HepG2 (cell line): Measurements from ENCODE around the gene TTC32. TPM values are rescaled to one million over a fixed set of nuclear protein-coding genes. Genes with fewer than 3 reads are reported as not detected.

Experiments
- DDIT3 ChIP-seq: sonication (generic); formaldehyde crosslinking; IDR thresholded peaks from 2 replicates; pipeline ENCODE4 v1.4.0; 2020; ENCODE audit warnings: mild to moderate bottlenecking, missing genetic modification reagents
- DRAP1 ChIP-seq: IDR thresholded peaks from 2 replicates; pipeline ENCODE4 v1.6.1; 2016; ENCODE audit warnings: missing genetic modification reagents, missing compliant biosample characterization
- FOXA3 ChIP-seq: IDR thresholded peaks from 2 replicates; pipeline ENCODE4 v1.6.1; 2016; ENCODE audit warnings: missing genetic modification reagents, missing compliant biosample characterization
- MAF1 ChIP-seq: sonication (generic); formaldehyde crosslinking; IDR thresholded peaks from 2 replicates; pipeline ENCODE4 v1.5.0; 2020; ENCODE audit warnings: missing genetic modification reagents, borderline replicate concordance
- MAFF ChIP-seq: IDR thresholded peaks from 2 replicates; pipeline ENCODE4 v1.6.1; 2011; ENCODE audit warnings: low read depth, low read length, improper control_type of control experiment
- MAX ChIP-seq: IDR thresholded peaks from 2 replicates; pipeline ENCODE4 v1.6.1; 2012; ENCODE audit warnings: inconsistent platforms
- MIXL1 ChIP-seq: IDR thresholded peaks from 2 replicates; pipeline ENCODE4 v1.6.1; 2016
- MTF1 ChIP-seq: sonication (generic); formaldehyde crosslinking; IDR thresholded peaks from 2 replicates; pipeline ENCODE4 v1.5.0; 2020; ENCODE audit warnings: missing genetic modification reagents
- NR2C2 ChIP-seq: sonication (generic); formaldehyde crosslinking; IDR thresholded peaks from 2 replicates; pipeline ENCODE4 v1.4.0; 2020; ENCODE audit warnings: missing genetic modification reagents, mild to moderate bottlenecking, moderate library complexity, borderline replicate concordance
- PHF8 ChIP-seq: sonication (generic); formaldehyde crosslinking; IDR thresholded peaks from 2 replicates; pipeline ENCODE4 v1.5.0; 2020; ENCODE audit warnings: missing genetic modification reagents
- POLR2AphosphoS5 ChIP-seq: IDR thresholded peaks from 2 replicates; pipeline ENCODE4 v1.6.1; 2012; ENCODE audit warnings: low read depth, low read length
- RFX3 ChIP-seq: IDR thresholded peaks from 2 replicates; pipeline ENCODE4 v1.6.1; 2016; ENCODE audit warnings: missing biosample characterization, missing genetic modification reagents
- RORA ChIP-seq: sonication (generic); formaldehyde crosslinking; IDR thresholded peaks from 2 replicates; pipeline ENCODE4 v1.5.0; 2020; ENCODE audit warnings: mild to moderate bottlenecking, missing genetic modification reagents, moderate library complexity
- SETDB1 ChIP-seq: sonication (generic); formaldehyde crosslinking; IDR thresholded peaks from 2 replicates; pipeline ENCODE4 v1.5.1; 2020; ENCODE audit warnings: missing genetic modification reagents, mild to moderate bottlenecking, borderline replicate concordance
- SIN3A ChIP-seq: IDR thresholded peaks from 2 replicates; pipeline ENCODE4 v1.6.1; 2011; ENCODE audit warnings: low read depth, mild to moderate bottlenecking, control low read depth, low read length, borderline replicate concordance
- SKIL ChIP-seq: sonication (generic); formaldehyde crosslinking; IDR thresholded peaks from 2 replicates; pipeline ENCODE4 v1.8.0; 2022; ENCODE audit warnings: missing genetic modification reagents, mild to moderate bottlenecking, moderate library complexity, borderline replicate concordance
- TCF7 ChIP-seq: sonication (generic); IDR thresholded peaks from 2 replicates; pipeline ENCODE4 v1.6.1; 2016; ENCODE audit warnings: antibody characterized with exemption, low read depth
- YY1 ChIP-seq: IDR thresholded peaks from 2 replicates; pipeline ENCODE4 v1.6.1; 2011; ENCODE audit warnings: low read length, low read depth, moderate library complexity, mild to moderate bottlenecking; ENCODE audit not compliant: insufficient read depth, insufficient replicate concordance
- ZBTB46 ChIP-seq: sonication (generic); formaldehyde crosslinking; IDR thresholded peaks from 2 replicates; pipeline ENCODE4 v1.4.0; 2020; ENCODE audit warnings: mild to moderate bottlenecking, missing genetic modification reagents, borderline replicate concordance
- ZNF10 ChIP-seq: sonication (generic); formaldehyde crosslinking; IDR thresholded peaks from 2 replicates; pipeline ENCODE4 v1.4.0; 2020; ENCODE audit warnings: mild to moderate bottlenecking, low read depth, missing genetic modification reagents, borderline replicate concordance
- ZNF17 ChIP-seq: sonication (generic); formaldehyde crosslinking; IDR thresholded peaks from 2 replicates; pipeline ENCODE4 v1.5.0; 2020; ENCODE audit warnings: mild to moderate bottlenecking, missing genetic modification reagents
- ZNF597 ChIP-seq: sonication (generic); formaldehyde crosslinking; IDR thresholded peaks from 2 replicates; pipeline ENCODE4 v1.5.0; 2020; ENCODE audit warnings: missing genetic modification reagents
- ZNF883 ChIP-seq: sonication (generic); formaldehyde crosslinking; IDR thresholded peaks from 2 replicates; pipeline ENCODE4 v1.5.1; 2020; ENCODE audit warnings: mild to moderate bottlenecking, missing genetic modification reagents; ENCODE audit errors: not compliant biosample characterization
- ZSCAN21 ChIP-seq: sonication (generic); formaldehyde crosslinking; IDR thresholded peaks from 2 replicates; pipeline ENCODE4 v1.8.0; 2022; ENCODE audit warnings: mild to moderate bottlenecking, missing genetic modification reagents, moderate library complexity, borderline replicate concordance
- ZSCAN9 ChIP-seq: IDR thresholded peaks from 2 replicates; pipeline ENCODE4 v1.6.1; 2016; ENCODE audit warnings: borderline replicate concordance
- polyA plus RNA-seq, 8 experiments: library from polyadenylated mRNA; depleted of rRNA in 3 of 8; stranded (reverse) in 7 of 8; unstranded in 1 of 8; fragments of >200 nt; fragmentation: Illumina TruSeq in 4 of 8; extraction: Trizol in 4 of 8; gene quantifications; 2 replicates each; pipeline versions ENCODE4 v1.2.1 to v1.2.3, GENCODE V29; 2011 to 2016; ENCODE audit warnings: low read depth in 4 of 8, missing spikeins in 1 of 8, mixed read lengths in 1 of 8; ENCODE audit not compliant: insufficient read depth in 1 of 8
- total RNA-seq, 5 experiments: library from RNA; depleted of rRNA; stranded (reverse); fragments of >200 nt; fragmentation: Illumina TruSeq; extraction: Trizol; gene quantifications; 2 replicates each; pipeline ENCODE4 v1.2.3, GENCODE V29; 2016; ENCODE audit warnings: low read depth in 1 of 5

TTC32 gene
- total and polyA plus RNA-seq, 2 of the 13 experiments (the other 11 are each of a cell fraction or from before 2014, with no cell fraction given), result 21.6 to 38.3 TPM

GRCh38 chr2:19863303-19864041 is 38.3 kb downstream of the TTC32 start (continued):
- TF ChIP-seq DDIT3 (CRISPR knock-in tag) (no peak), RORA (CRISPR knock-in tag) (no peak), MTF1 (no peak), TCF7 (no peak), ZNF10 (CRISPR knock-in tag) (0 out of 2 replicates have a peak, but pooled peaks have one; percentile 63), ZSCAN9 (peak; percentile 26; the same call in 1 of the 2 replicates), SIN3A (no peak), ZSCAN21 (CRISPR knock-in tag) (peak; percentile 90; the same call in 1 of the 2 replicates), DRAP1 (CRISPR knock-in tag) (peak; percentile 35; the same call in 1 of the 2 replicates), MAX (peak; percentile 70), SETDB1 (CRISPR knock-in tag) (no peak), RFX3 (CRISPR knock-in tag) (no peak), FOXA3 (peak; percentile 25), MIXL1 (CRISPR knock-in tag) (no peak), YY1 (peak; percentile 50), ZNF597 (CRISPR knock-in tag) (no peak), POLR2AphosphoS5 (no peak), ZNF17 (0 out of 2 replicates have a peak, but pooled peaks have one; percentile 24), MAFF (no peak), ZBTB46 (CRISPR knock-in tag) (peak; percentile 85; the same call in 1 of the 2 replicates), ZNF883 (peak; percentile 75), MAF1 (peak; percentile 88), PHF8 (CRISPR knock-in tag) (peak; percentile 68), SKIL (no peak), NR2C2 (CRISPR knock-in tag) (peak; percentile 42; the same call in 1 of the 2 replicates)
